Activated gamma-delta T cell treated with Interleukin-2 at 50 U/mL for 16 hours (primary cell): Measurements from ENCODE around the gene MPPED1.

Experiments
- DNase-seq: peaks from one replicate; pipeline ENCODE4 v3.0.0-alpha.2; 2020

The MPPED1 gene

GRCh38 chr22:43479301-43479950, 67.6 kb downstream of the MPPED1 start:
- DNase-seq: no peak

DNA sequence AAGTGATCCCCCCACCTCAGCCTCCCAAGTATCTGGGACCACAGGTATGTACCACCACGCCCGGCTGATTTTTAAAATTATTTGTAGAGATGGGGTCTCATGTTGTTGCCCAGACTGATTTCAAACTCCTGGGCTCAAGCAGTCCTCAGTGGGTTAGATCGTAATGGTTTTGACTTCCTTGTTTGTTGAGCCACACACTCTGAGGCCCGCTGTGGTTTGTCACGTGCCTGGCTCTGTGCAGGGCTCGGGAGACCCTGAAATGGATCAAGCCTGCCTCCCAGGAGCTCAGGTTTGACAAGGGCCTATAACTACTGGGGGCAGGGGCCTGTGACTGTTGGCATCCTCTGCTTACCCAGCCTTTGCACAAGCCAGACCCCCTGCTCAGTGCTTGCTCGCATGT, 68.1 kb downstream of the MPPED1 start:
- DNase-seq: no peak

- DNase-seq: peak; percentile 32
Observed at GRCh38 chr22:43481568-43482317, 69.9 kb downstream of the MPPED1 start.

- DNase-seq: no peak
Observed at GRCh38 chr22:43482318-43482625, 70.5 kb downstream of the MPPED1 start.

DNA sequence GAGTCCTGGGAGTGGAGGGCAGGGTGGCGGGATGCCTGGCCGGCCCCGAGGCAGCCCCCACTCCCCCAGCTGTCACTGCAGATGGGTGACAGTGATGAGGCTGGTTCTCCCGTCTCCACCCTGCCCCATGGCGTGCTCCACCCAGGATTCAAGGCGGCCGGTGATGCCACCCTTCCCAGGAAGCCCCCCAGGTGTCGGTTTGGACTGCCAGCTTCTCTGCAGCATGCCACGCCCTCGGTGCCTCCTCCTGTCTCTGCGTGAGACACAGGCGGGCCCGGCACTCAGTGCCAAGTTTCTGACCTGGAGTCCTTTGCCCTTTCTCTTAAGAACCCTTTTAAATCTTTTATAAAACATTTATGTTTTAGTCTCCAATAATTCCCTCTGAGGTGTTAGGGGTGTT, 71.5 kb downstream of the MPPED1 start:
- no peak for DNase-seq

DNA sequence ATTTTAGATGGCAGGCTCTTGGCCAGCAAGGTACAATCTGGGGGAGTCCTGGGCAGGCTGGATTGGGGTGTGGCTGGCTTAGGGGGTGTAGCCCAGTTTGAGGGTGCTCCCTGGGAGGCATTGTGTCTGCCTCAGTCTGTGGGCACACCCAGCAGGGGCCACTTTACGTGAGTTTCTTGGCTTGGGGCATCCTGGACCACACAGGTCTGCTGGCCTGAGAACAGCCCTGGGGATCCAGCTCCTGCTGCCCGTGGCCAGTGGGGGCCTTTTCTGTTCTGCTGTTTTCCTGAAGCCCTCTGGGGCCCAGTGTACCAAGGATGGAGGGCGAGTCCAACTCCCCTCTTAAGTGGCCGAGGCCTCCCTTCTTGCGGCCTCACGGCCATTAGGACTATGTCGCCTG, 71.9 kb downstream of the MPPED1 start:
- DNase-seq: no peak

GRCh38 chr22:43484227-43484626, 72.4 kb downstream of the MPPED1 start:
- no peak for DNase-seq

DNA sequence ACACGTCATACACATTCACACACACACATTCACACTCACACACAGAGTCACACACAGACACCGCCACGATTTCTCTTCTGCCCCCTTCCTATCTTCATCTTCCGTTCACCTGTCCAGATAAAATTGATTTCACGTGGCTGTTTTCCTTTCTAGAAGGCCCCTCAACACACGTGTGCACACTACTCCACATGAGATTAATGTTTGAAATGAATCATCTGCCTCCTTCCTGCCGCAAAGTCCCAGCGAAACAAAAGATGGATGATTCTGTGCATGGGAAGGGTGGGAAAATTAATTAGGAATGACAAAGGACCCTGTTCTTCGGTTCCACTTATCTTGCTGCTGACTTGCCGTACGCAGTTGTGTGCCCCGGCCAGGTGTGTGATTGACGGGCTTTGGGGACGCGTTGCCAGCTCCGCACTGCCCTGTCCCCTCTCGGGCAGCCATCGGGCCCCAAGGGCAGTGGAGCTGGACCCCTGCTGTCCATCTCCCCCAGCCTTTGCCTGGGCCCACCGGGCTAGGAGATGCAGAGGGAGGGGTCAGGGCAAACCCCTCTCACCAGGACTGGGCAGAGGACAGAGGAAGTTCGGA, 73.8 kb downstream of the MPPED1 start:
- no peak for DNase-seq

DNA sequence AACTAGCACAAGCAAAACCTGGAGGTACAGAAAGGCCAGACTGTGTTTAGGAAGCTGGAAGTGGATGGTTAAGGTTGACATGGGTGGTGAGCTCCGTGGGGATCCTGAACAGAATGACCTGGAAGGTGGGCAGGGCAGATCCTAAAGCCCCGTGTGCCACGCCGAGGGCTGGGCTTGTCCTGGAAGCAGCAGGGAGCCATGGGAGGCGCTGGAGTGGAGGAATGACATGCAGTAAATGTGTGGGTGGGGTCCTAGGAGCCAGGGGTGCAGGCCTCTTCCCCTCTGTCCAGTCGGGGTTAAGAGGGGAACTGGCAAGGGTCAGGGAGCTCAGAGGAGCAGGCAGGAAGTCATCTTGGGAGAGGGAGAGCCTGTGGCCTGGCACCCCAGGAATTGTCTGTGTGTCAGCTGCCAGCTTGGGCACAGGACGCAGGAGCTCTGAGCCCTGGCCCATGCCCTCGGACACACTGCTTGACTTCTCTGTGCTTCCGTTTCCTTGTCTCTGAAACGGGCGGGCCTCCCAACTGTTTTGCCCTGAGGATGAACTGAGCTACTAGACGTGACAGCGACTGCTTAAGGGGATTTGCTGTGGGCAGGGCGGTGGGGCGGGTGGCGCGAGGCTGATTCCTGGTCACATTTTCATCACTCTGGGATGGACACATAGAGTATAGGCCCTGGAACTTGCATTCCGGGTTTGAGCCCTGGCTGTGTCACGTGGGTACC, 75.7 kb downstream of the MPPED1 start:
- DNase-seq: no peak

- no peak for DNase-seq
Observed at GRCh38 chr22:43488031-43488866, 76.4 kb downstream of the MPPED1 start.

- no peak for DNase-seq
Observed at GRCh38 chr22:43488937-43489336, 77.1 kb downstream of the MPPED1 start.

DNA sequence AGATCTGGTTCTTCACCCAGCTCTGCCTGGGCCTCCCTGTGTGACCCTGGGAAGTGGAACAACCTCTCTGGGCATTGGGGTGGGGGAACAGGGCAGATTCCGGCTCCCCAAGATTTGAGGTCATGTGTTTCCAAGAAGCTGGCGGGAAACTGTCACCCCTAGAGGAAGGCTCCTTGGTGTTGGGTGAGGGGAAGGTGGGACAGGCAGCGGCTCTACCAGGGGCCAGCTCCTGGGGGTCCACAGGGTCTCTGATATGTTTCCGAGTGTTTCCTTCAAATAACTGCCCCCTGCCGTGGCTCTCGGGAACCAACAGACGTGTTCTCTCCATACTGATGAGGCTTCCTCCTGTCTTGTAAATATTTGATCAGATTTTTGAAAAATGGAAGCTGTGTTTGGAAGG, 78.5 kb downstream of the MPPED1 start:
- no peak for DNase-seq

GRCh38 chr22:43491177-43491576, 79.4 kb downstream of the MPPED1 start:
- no peak for DNase-seq

GRCh38 chr22:43491737-43492136, 79.9 kb downstream of the MPPED1 start:
- DNase-seq: no peak

- DNase-seq: no peak
Observed at GRCh38 chr22:43493297-43493696, 81.5 kb downstream of the MPPED1 start.

GRCh38 chr22:43497956-43498855, 86.4 kb downstream of the MPPED1 start:
- DNase-seq: no peak

GRCh38 chr22:43498856-43499253, 87.0 kb downstream of the MPPED1 start:
- DNase-seq: no peak

DNA sequence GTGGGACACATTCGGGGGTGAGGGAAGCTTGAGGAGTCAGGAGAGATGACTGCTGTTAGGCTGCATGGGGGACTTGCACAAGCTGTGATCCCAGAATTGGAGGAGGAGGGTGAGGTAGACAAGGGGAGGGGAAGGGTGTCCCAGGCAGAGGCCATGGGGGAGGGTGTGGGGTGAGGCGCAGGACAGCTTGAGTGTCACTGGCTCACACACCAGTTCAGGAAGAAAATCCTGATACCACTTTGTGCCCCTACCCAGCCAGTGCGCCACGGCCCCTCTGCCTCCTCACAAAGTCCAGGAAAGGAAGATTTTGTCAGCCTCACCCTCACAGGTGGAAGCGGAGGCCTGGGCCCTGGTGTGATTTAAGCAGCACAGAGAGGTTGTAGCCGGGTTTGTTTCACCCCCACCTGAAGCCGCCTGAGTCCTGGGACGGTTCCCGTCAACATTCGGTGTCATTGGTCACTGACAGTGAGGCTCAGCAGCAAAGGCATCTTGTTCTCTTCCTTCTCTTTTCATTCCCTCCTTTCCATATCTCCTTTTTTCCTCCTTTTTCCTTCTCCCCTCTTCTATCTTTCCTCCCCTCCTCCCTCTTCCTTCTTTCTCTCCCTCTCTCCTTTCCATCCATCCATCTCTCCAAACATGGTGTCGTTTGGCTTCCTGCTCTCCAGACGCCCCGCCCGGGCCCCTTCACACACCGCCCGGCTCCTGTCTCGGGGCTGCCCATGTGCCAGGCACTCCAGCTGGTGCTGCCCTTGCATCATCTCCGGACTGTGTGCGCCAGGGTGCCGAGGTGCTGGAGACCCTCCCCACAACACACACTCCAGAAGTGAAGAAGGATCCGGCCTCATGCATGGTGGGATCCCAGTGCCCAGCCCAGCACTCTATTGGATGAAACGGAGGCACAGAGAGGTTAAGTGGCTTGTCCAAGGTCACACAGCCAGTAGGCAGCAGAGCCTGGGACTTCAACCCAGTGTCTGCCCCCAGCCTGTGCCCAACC, 89.3 kb downstream of the MPPED1 start:
- no peak for DNase-seq

GRCh38 chr22:43501878-43502277, 90.1 kb downstream of the MPPED1 start:
- no peak for DNase-seq

GRCh38 chr22:43502306-43502874, 90.6 kb downstream of the MPPED1 start:
- DNase-seq: no peak
